Muscle of arm (tissue), 14 donors: ENCODE data around the gene NDUFA1. TPM values are rescaled to one million over a fixed set of nuclear protein-coding genes. Genes with fewer than 3 reads are reported as not detected.
A peak's percentile ranks its signal among the peaks of the same experiment; 100 is the strongest.
"Not testable (repeated sequence)": the region's sequence is repeated elsewhere in the genome, so short reads cannot be mapped to it uniquely, and the experiment has no call there.

Source experiments
- DNase-seq: peaks from one replicate; pipeline ENCODE4 v3.0.0-alpha.2; 2013
- long read RNA-seq, 11 donors: transcript quantifications; one replicate each; lab custom pipeline, GENCODE V29; 2026
- polyA plus RNA-seq, 12 donors: library from polyadenylated mRNA; unstranded; fragments of 120-200 nt; gene quantifications; one replicate each; pipeline ENCODE4 v1.2.1, GENCODE V29; 2013; ENCODE audit not compliant: insufficient read length in 12 of 12

Gene NDUFA1
- 100 to 1,000 TPM in 5 of 12 donors, 10 to 100 TPM in 6, not detected in 1; 61.6 to 113 (median 98.4) TPM for polyA plus RNA-seq
- long read RNA-seq, donor 1, transcript NDUFA1-201 (3 exons, 766 nt), result major isoform, 255 of 270 reads
- long read RNA-seq, donor 1, partial matches to known transcripts, result 15 of 270 reads
- long read RNA-seq, donor 1, other reads (novel, unspliced or antisense), result 0 of 270 reads
- long read RNA-seq, donor 2, transcript NDUFA1-201 (3 exons, 766 nt), result major isoform, 336 of 348 reads
- long read RNA-seq, donor 2, partial matches to known transcripts, result 12 of 348 reads
- long read RNA-seq, donor 2, other reads (novel, unspliced or antisense), result 0 of 348 reads
- long read RNA-seq, donor 3, transcript NDUFA1-201 (3 exons, 766 nt), result major isoform, 142 of 142 reads
- long read RNA-seq, donor 3, partial matches to known transcripts, result 0 of 142 reads
- long read RNA-seq, donor 3, other reads (novel, unspliced or antisense), result 0 of 142 reads
- long read RNA-seq, donor 4, transcript NDUFA1-201 (3 exons, 766 nt), result major isoform, 113 of 118 reads
- long read RNA-seq, donor 4, partial matches to known transcripts, result 5 of 118 reads
- long read RNA-seq, donor 4, other reads (novel, unspliced or antisense), result 0 of 118 reads
- long read RNA-seq, donor 5, transcript NDUFA1-201 (3 exons, 766 nt), result major isoform, 308 of 308 reads
- long read RNA-seq, donor 5, partial matches to known transcripts, result 0 of 308 reads
- long read RNA-seq, donor 5, other reads (novel, unspliced or antisense), result 0 of 308 reads
- long read RNA-seq, donor 6, transcript NDUFA1-201 (3 exons, 766 nt), result major isoform, 127 of 127 reads
- long read RNA-seq, donor 6, partial matches to known transcripts, result 0 of 127 reads
- long read RNA-seq, donor 6, other reads (novel, unspliced or antisense), result 0 of 127 reads
- long read RNA-seq, donor 7, transcript NDUFA1-201 (3 exons, 766 nt), result major isoform, 127 of 134 reads
- long read RNA-seq, donor 7, partial matches to known transcripts, result 7 of 134 reads
- long read RNA-seq, donor 7, other reads (novel, unspliced or antisense), result 0 of 134 reads
- long read RNA-seq, donor 8, transcript NDUFA1-201 (3 exons, 766 nt), result major isoform, 248 of 261 reads
- long read RNA-seq, donor 8, partial matches to known transcripts, result 13 of 261 reads
- long read RNA-seq, donor 8, other reads (novel, unspliced or antisense), result 0 of 261 reads
- long read RNA-seq, donor 9, transcript NDUFA1-201 (3 exons, 766 nt), result major isoform, 178 of 184 reads
- long read RNA-seq, donor 9, partial matches to known transcripts, result 6 of 184 reads
- long read RNA-seq, donor 9, other reads (novel, unspliced or antisense), result 0 of 184 reads
- long read RNA-seq, donor 10, transcript NDUFA1-201 (3 exons, 766 nt), result major isoform, 225 of 235 reads
- long read RNA-seq, donor 10, partial matches to known transcripts, result 10 of 235 reads
- long read RNA-seq, donor 10, other reads (novel, unspliced or antisense), result 0 of 235 reads
- long read RNA-seq, donor 11, transcript NDUFA1-201 (3 exons, 766 nt), result major isoform, 314 of 334 reads
- long read RNA-seq, donor 11, partial matches to known transcripts, result 20 of 334 reads
- long read RNA-seq, donor 11, other reads (novel, unspliced or antisense), result 0 of 334 reads

- DNase-seq, result peak; percentile 82
Observed at GRCh38 chrX:119871599-119872395, at the start of gene NDUFA1, which contains the start of gene RNF113A. TSS of gene NDUFA1 (plus strand) at chrX:119871832. CDS start at chrX:119871912, 80 bp downstream. TSS of gene RNF113A (minus strand) at chrX:119871733. CDS start at chrX:119871613, 120 bp downstream.

- DNase-seq, result not testable (repeated sequence)
Observed at GRCh38 chrX:119824221-119824620, 47.4 kb upstream of the NDUFA1 start.

- DNase-seq, result no peak
Observed at GRCh38 chrX:119826399-119826959, 45.2 kb upstream of the NDUFA1 start.

GRCh38 chrX:119828446-119828845, 43.2 kb upstream of the NDUFA1 start:
- DNase-seq, result no peak

GRCh38 chrX:119833905-119834304, 37.7 kb upstream of the NDUFA1 start:
- no peak for DNase-seq

- peak; percentile 88 for DNase-seq
Observed at GRCh38 chrX:119852382-119853353, 19.0 kb upstream of the NDUFA1 start, which contains the start of gene UPF3B. TSS of gene UPF3B (minus strand) at chrX:119852963. CDS start at chrX:119852928, 35 bp downstream.

GRCh38 chrX:119853444-119853843, 18.2 kb upstream of the NDUFA1 start:
- DNase-seq, result no peak

GRCh38 chrX:119870626-119871131, 953 bp upstream of the NDUFA1 start:
- peak; percentile 20 for DNase-seq

GRCh38 chrX:119871245-119871598, 410 bp upstream of the NDUFA1 start:
- DNase-seq, result peak; percentile 28

GRCh38 chrX:119878740-119879139, 7.1 kb downstream of the NDUFA1 start:
- no peak for DNase-seq

- no peak for DNase-seq
Observed at GRCh38 chrX:119880076-119880475, 8.4 kb downstream of the NDUFA1 start.

GRCh38 chrX:119880552-119881437, 9.2 kb downstream of the NDUFA1 start:
- DNase-seq, result peak; percentile 19

GRCh38 chrX:119885554-119886428, 14.2 kb downstream of the NDUFA1 start:
- DNase-seq, result no peak

- DNase-seq, result peak; percentile 17
Observed at GRCh38 chrX:119887721-119888425, 16.2 kb downstream of the NDUFA1 start.

- DNase-seq, result not testable (repeated sequence)
Observed at GRCh38 chrX:119890626-119891025, 19.0 kb downstream of the NDUFA1 start.
